ENCODE data around the gene RBM4B.

Gene RBM4B

GRCh38 chr11:66706989-66707388 lies 29.3 kb upstream of the RBM4B start:
- no peak for DNase-seq

GRCh38 chr11:66705587-66706335 lies 28.1 kb upstream of the RBM4B start:
- DNase-seq, result no peak

- no peak for DNase-seq
Observed at GRCh38 chr11:66704659-66705360, 27.1 kb upstream of the RBM4B start.

- DNase-seq, result no peak
Observed at GRCh38 chr11:66701432-66702240, 23.9 kb upstream of the RBM4B start.

- DNase-seq, result no peak
Observed at GRCh38 chr11:66700742-66701141, 23.1 kb upstream of the RBM4B start.

- no peak for DNase-seq
Observed at GRCh38 chr11:66700337-66700736, 22.6 kb upstream of the RBM4B start.

- DNase-seq, result no peak
Observed at GRCh38 chr11:66698491-66698890, 20.8 kb upstream of the RBM4B start.

- no peak for DNase-seq
Observed at GRCh38 chr11:66697988-66698387, 20.3 kb upstream of the RBM4B start.

DNA sequence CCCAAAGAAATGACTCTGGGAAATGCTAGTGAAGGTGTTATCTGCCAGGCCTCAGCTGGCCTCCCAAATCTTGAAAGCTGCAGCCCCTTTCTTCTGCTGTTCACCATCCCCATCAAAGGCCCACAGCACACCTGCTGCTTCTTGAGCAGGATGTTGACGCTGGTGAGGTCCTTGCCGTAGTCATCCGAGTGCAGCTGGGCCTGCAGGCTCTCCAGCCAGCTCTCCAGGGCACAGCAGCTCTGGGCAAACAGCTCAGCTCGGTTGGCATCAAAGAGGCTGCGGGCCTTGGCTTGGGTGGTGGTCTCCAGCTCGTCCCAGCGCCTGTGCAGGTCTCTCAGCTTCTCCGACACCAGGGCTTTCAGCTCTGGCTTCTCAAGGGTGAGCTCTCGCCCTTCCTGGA lies 18.5 kb upstream of the RBM4B start:
- no peak for DNase-seq

DNA sequence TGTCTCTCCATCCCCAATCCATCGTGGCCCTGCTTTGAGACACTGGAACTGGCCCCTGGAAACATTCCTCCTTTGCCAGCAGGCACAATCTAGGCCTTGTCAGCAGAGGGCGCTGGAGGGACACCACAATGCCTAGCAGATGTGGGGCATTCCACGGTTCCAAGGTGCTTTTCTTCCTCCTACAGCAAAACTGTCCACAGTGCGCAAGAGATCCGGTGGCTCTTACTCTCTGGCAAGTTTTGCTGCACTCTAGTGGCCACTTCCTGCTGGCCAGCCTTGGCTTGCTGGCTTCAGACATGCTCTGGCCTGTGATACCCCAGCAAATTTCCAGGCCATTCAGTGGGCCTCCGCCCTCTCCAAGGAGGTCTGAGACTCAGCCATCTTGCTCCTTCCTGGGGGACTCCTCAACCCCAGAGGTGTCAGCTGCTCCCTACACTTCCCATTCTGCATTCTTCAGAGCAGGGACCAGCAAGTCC lies 17.1 kb upstream of the RBM4B start:
- DNase-seq, result peak; percentile 85

GRCh38 chr11:66694056-66694410 lies 16.3 kb upstream of the RBM4B start:
- DNase-seq, result no peak

DNA sequence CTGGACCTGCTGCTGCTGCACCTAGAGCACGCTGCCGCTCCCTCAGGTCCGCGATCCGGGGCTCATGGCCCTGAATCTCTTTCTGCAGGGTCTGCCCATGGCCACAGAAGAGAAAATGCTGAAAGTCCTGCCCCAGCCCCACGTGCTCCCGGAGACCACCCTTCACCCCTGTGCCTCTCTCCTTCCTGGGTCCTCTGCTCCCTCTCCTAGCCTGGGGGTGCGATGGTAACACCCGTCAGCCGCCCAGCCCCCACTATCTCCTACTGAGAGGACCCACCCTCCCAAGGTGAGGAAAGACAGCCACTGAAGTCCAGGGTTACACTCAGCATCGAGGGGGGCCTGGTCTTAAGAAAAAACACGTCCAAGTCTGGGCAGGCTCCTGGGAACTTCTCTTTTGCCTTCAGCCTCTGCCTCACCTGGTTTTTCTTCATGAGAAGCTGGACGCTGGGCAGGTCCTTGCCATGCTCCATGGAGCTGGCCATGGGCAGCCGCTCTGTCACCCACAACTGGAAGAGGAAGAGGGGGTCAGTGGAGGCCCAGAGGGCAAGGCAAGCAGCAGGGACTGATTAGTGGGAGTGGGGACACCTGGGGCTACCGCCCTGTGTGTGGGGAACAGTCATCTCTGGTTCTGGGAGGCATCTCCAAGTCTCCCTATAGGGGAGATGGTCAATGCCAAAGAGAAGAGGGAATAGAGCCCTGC lies 15.8 kb upstream of the RBM4B start:
- DNase-seq, result no peak

GRCh38 chr11:66692871-66693331 lies 15.2 kb upstream of the RBM4B start:
- DNase-seq, result no peak

DNA sequence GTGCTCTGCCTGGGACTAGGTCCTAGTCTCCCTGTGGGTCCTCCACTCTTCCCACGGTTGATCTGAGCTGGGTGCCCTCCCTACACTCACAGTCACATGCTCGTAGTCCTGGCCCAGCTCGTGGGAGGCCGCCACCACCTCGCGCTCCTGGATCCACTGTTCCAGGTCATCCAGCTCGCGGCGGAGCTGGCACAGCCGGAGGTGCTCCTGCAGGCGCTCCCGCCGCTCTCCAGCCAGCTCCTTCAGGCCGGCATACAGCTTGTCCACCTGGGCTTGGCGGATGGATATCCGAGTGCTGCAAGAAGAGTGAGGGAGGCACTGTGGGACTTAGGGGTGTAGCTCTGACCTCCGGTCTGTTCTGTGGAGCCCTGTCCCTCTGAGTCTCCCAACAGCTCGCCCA lies 14.8 kb upstream of the RBM4B start:
- DNase-seq, result no peak

- DNase-seq, result no peak
Observed at GRCh38 chr11:66691311-66691980, 13.8 kb upstream of the RBM4B start.

GRCh38 chr11:66689661-66690590 lies 12.2 kb upstream of the RBM4B start:
- no peak for DNase-seq

DNA sequence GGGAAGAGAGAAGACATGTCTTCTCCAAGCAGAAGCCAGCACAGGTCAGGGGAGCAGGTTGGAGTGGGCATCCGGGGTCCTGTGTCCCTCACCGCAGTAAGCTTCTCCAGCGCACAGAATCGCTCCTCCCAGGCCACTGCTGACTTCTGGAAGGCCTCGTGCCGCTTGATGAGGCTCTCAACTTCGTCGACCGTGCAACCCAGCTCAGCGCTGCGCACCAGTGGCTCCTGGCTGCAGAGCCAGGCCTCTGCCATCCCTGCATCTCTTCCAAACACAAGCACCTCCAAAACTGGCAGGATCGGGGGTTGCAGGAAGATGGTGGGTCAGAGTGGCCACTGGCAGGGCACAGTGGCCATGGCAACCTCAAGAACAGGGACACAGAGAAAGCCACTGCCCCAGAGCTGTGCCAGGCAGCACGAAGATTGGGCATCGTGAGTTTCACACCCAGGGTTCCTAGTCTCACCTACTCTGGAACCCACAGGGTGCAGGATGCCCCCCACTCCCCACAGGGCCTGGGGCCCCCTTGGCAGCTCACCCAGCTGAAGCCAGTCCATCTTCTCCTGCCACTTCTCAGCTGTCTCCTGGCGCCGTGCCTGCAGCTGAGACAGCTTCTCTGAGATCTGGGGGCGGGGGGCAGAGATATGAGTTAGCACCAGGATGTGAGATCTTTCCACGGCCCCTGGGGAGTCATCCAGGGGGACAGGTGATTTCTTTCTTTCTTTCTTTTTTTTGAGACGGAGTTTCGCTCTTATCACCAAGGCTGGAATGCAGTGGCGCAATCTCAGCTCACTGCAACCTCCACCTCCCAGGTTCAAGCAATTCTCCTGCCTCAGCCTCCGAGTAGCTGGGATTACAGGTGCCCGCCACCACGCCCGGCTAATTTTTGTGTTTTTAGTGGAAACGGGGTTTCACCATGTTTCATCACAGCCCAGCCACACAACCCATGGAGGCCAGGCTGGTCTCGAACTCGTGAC lies 11.2 kb upstream of the RBM4B start:
- DNase-seq, result no peak

DNA sequence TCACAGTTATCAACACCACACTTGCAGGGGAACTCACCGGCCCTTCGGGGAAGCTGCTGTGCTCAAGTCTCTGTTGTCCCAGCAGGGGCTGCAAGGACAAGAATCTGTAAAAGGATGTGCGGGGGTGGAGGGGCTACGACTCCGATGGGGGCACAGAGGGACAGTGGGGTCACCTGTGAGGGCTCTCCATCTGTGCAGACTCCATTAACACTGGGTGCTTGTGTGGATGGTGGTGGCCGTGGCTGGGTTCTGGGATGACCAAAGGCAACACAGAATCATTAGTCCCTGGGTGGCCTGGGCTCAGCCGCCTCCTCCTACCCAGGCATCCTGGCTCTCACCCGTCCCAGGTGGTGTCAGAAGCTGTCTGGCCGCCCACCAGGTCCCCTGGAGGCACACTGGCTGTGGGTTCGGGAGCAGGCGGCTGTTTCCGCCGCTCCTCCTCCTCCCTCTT lies 10.2 kb upstream of the RBM4B start:
- DNase-seq, result no peak

DNA sequence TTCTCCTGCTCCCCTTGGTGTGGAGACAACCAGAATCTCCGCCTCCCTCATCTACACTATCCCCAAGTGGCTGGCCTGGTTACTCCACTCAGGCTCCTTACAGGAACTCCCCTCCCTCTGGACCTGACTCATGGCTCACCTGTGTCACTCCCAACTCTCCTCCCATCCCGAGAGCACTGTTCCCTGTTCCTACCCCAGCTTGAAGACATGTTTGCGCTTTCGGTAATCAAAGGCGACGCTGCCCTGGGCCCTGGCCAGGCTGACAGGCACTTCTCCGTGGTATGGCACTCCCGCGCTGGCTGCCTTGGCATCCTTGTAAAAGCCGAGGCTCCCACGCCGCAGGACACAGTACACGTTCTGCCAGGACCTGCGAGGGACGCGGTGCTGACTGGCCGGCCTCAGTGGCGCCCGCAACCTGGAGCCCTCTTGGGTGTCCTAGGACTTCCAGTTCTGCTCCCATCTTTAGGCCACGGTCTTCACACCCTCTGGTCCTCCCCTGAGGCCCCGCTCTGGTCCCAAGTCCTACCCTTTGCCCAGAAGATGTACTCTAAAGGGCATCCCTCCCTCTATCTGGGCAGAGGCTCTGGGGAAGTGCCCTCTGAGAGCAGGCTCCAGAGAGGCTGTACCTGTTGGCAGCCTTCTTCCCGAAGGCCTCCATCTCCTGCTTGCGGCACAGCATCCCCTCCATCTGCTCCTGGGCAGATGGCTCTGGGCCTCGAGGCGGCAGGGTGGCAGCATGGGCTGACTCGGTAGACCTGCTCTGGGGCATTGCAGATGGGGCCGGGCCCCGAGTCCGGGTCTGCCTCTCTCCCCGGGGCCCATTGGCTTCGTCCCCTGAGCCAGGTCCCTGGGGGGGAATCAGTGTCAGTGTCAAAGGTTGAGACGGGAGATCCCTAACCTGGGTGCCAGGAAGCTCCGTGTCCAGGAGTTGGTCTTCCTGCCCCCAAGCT lies 9.4 kb upstream of the RBM4B start:
- DNase-seq, result no peak

Measured in activated CD4-positive, alpha-beta T cell treated with anti-CD3 and anti-CD28 coated beads, Interleukin-10, Interleukin-2, amounts not matched to agents 100 ng/mL and 50 ng/mL, durations not matched to agents 16 hours and 8 hours (primary cell).